Mesenchymal stem cell (in vitro differentiated cells and primary cell): Measurements from ENCODE around the gene SLFN14.
"Not testable (repeated sequence)": the region's sequence is repeated elsewhere in the genome, so short reads cannot be mapped to it uniquely, and the experiment has no call there.

ENCODE experiments used
- DNase-seq: peaks from one replicate; pipeline ENCODE4 v3.0.0-alpha.2; 2013
- H2AFZ ChIP-seq: one replicate; pipeline ENCODE4 v1.6.1; 2013; ENCODE audit warnings: low read depth, mild to moderate bottlenecking, control low read depth, inconsistent platforms, low read length, moderate library complexity
- H2AK5ac ChIP-seq: 2 replicates; pipeline ENCODE4 v1.6.1; 2013; ENCODE audit warnings: low read length, moderate library complexity, mild to moderate bottlenecking, inconsistent platforms; ENCODE audit not compliant: severe bottlenecking
- H2BK120ac ChIP-seq: one replicate; pipeline ENCODE4 v1.6.1; 2013; ENCODE audit warnings: low read depth, mild to moderate bottlenecking, inconsistent platforms, low read length, moderate library complexity
- H2BK12ac ChIP-seq, 2 experiments: one replicate each; pipeline ENCODE4 v1.6.1; 2013; ENCODE audit warnings: inconsistent platforms in 2 of 2, low read length in 2 of 2, mild to moderate bottlenecking in 2 of 2, moderate library complexity in 2 of 2, control low read depth in 1 of 2
- H2BK15ac ChIP-seq: one replicate; pipeline ENCODE4 v1.6.1; 2013; ENCODE audit warnings: mild to moderate bottlenecking, low read depth, inconsistent platforms; ENCODE audit not compliant: poor library complexity, severe bottlenecking
- H2BK5ac ChIP-seq: 2 replicates; pipeline ENCODE4 v1.6.1; 2013; ENCODE audit warnings: low read depth, mild to moderate bottlenecking, low read length, control low read depth, inconsistent platforms; ENCODE audit not compliant: poor library complexity, severe bottlenecking
- H3K14ac ChIP-seq, 2 experiments: one replicate each; pipeline ENCODE4 v1.6.1; 2013; ENCODE audit warnings: inconsistent platforms in 2 of 2, low read length in 2 of 2, control low read depth in 1 of 2, mild to moderate bottlenecking in 1 of 2, moderate library complexity in 1 of 2
- H3K18ac ChIP-seq, 2 experiments: one replicate each; pipeline ENCODE4 v1.6.1; 2013; ENCODE audit warnings: inconsistent platforms in 2 of 2, low read length in 2 of 2, control low read depth in 1 of 2, low read depth in 1 of 2, mild to moderate bottlenecking in 1 of 2
- H3K23ac ChIP-seq, 2 experiments: one replicate each; pipeline ENCODE4 v1.6.1; 2013; ENCODE audit warnings: inconsistent platforms in 2 of 2, low read length in 2 of 2, mild to moderate bottlenecking in 2 of 2, moderate library complexity in 2 of 2, control low read depth in 1 of 2
- H3K27ac ChIP-seq: 2 replicates; pipeline ENCODE4 v1.5.1; 2013; ENCODE audit warnings: mild to moderate bottlenecking, moderate library complexity, low read length, control low read depth, inconsistent platforms; ENCODE audit not compliant: poor library complexity, severe bottlenecking
- H3K27me3 ChIP-seq, 2 experiments: 2 replicates each; pipeline versions ENCODE4 v1.6.1 to v1.7.0; 2013; ENCODE audit warnings: low read length in 2 of 2, mild to moderate bottlenecking in 2 of 2, moderate library complexity in 2 of 2, control low read depth in 1 of 2, inconsistent platforms in 1 of 2; ENCODE audit not compliant: control insufficient read depth in 1 of 2, insufficient read depth in 1 of 2
- H3K36me3 ChIP-seq, 2 experiments: 2 replicates each; pipeline versions ENCODE4 v1.6.1 to v1.7.0; 2013; ENCODE audit warnings: low read length in 2 of 2, control low read depth in 1 of 2, inconsistent platforms in 1 of 2, low read depth in 1 of 2, mild to moderate bottlenecking in 1 of 2; ENCODE audit not compliant: insufficient read depth in 2 of 2, control insufficient read depth in 1 of 2
- H3K4ac ChIP-seq, 2 experiments: one replicate each; pipeline ENCODE4 v1.6.1; 2013; ENCODE audit warnings: inconsistent platforms in 2 of 2, low read length in 2 of 2, mild to moderate bottlenecking in 2 of 2, moderate library complexity in 2 of 2, control low read depth in 1 of 2, low read depth in 1 of 2
- H3K4me1 ChIP-seq: 2 replicates; pipeline ENCODE4 v1.6.1; 2013; ENCODE audit warnings: low read depth, low read length, control low read depth; ENCODE audit not compliant: control insufficient read depth, insufficient read depth
- H3K4me2 ChIP-seq: 2 replicates; pipeline ENCODE4 v1.6.1; 2013; ENCODE audit warnings: low read length, mild to moderate bottlenecking, inconsistent platforms; ENCODE audit not compliant: poor library complexity, severe bottlenecking
- H3K4me3 ChIP-seq, 2 experiments: 2 replicates each; pipeline versions ENCODE4 v1.5.1 to v1.7.0; 2013; ENCODE audit warnings: low read length in 2 of 2, mild to moderate bottlenecking in 2 of 2, control low read depth in 1 of 2, low read depth in 1 of 2; ENCODE audit not compliant: insufficient read depth in 1 of 2
- H3K79me1 ChIP-seq: replicated peaks from 2 replicates; pipeline ENCODE4 v1.6.1; 2013; ENCODE audit warnings: mild to moderate bottlenecking, control low read depth, low read length, inconsistent platforms; ENCODE audit not compliant: poor library complexity, severe bottlenecking
- H3K9ac ChIP-seq: 2 replicates; pipeline ENCODE4 v1.7.0; 2013; ENCODE audit warnings: mild to moderate bottlenecking, low read length, moderate library complexity
- H3K9me3 ChIP-seq: 2 replicates; pipeline ENCODE4 v1.7.0; 2013; ENCODE audit warnings: mild to moderate bottlenecking, low read length; ENCODE audit not compliant: control insufficient read depth
- H4K8ac ChIP-seq: one replicate; pipeline ENCODE4 v1.6.1; 2013; ENCODE audit warnings: inconsistent platforms, mild to moderate bottlenecking, low read length, moderate library complexity
- H4K91ac ChIP-seq: one replicate; pipeline ENCODE4 v1.6.1; 2013; ENCODE audit warnings: mild to moderate bottlenecking, low read length, inconsistent platforms
- whole genome bisulfite sequencing: methylation state at CpG from one replicate; pipeline ENCODE4 v1.1.7; 2013; ENCODE audit warnings: mixed read lengths; 5-methylcytosine and 5-hydroxymethylcytosine counted together

The SLFN14 gene

DNA sequence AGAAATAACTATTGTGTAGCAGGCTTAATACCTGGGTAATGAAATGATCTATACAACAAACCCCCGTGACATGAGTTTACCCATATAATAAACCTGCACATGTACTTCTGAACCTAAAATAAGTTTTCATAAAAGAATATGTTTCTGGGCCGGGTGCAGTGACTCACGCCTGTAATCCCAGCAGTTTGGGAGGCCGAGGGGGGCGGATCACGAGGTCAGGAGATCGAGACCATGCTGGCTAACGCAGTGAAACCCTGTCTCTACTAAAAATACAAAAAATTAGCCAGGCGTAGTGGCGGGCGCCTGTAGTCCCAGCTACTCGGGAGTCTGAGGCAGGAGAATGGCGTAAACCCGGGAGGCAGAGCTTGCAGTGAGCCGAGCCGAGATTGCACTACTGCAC, 2.6 kb upstream of the SLFN14 start:
- H3K27ac ChIP-seq, H2AK5ac ChIP-seq, H3K9ac ChIP-seq, H3K4me1 ChIP-seq, H4K91ac ChIP-seq, H2BK15ac ChIP-seq, H3K36me3 ChIP-seq, H3K4me3 ChIP-seq, H3K4ac ChIP-seq, H4K8ac ChIP-seq, H2BK120ac ChIP-seq, H3K4me2 ChIP-seq, DNase-seq, H3K9me3 ChIP-seq, H3K23ac ChIP-seq, H3K79me1 ChIP-seq, H3K14ac ChIP-seq, H3K18ac ChIP-seq, H2BK5ac ChIP-seq, H2BK12ac ChIP-seq, H2AFZ ChIP-seq: not testable (repeated sequence)
- peaks cover 7 to 15% of the 10 kb centered on the region in 2 experiments for H3K27me3 ChIP-seq
- WGBS = 88% methylated on average over 9 of the region's 16 CpGs

DNA sequence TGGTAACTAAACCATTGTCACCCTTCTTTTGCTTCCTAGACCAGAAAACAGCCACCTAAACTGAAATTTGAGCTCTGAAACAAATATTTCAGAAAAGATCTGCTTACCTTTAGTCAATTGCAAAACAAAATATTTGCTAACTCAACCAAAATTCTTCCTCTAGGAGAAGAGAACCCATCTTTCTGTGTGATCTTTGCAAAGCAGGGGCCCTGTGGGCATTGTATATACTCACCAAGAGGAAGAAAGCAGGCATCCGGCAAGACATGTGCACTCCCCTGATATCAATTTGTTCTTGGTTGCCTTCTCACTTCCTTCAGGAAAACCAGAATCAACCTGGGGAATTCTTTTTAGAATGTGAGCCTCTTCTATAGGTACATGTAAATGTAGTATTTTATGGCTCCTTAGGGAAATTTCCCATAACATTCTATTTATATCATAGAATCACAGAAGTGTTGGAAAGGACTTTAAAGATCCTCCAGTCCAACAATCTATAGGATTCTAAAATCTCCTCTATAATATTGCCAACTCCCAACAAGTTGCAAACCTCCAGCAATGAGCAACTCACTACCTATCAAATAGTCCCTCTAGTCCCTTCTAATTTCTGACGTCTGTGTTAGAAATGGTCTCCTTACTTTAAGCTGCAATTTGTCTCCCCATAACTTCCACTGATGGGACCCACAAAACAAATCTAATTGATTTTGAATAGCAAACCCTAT, 966 bp downstream of the SLFN14 start:
- no peak overlapping the region for H3K4me3 ChIP-seq
- no peak for DNase-seq
- no peak overlapping the region for H3K27ac ChIP-seq
- no peak overlapping the region for H3K23ac ChIP-seq
- H3K4me2 ChIP-seq = no peak overlapping the region
- H2BK5ac ChIP-seq = no peak overlapping the region
- H2BK120ac ChIP-seq = no peak overlapping the region
- no peaks in the 10 kb centered on the region for H3K79me1 ChIP-seq
- H3K4me1 ChIP-seq = no peaks in the 10 kb centered on the region
- no peak overlapping the region for H2AFZ ChIP-seq
- no peak overlapping the region for H2BK12ac ChIP-seq
- no peak overlapping the region for H3K4ac ChIP-seq
- WGBS = 94% methylated on average over 1 of the region's 2 CpGs
- H3K36me3 ChIP-seq = no peaks in the 10 kb centered on the region
- no peak overlapping the region for H2AK5ac ChIP-seq
- H4K91ac ChIP-seq = no peak overlapping the region
- H3K14ac ChIP-seq = no peak overlapping the region
- H3K9ac ChIP-seq = no peak overlapping the region
- H4K8ac ChIP-seq = no peak overlapping the region
- H2BK15ac ChIP-seq = no peak overlapping the region
- H3K9me3 ChIP-seq = no peaks in the 10 kb centered on the region
- peaks cover 20% of the 10 kb centered on the region in 2 experiments for H3K27me3 ChIP-seq
- no peak overlapping the region for H3K18ac ChIP-seq

DNA sequence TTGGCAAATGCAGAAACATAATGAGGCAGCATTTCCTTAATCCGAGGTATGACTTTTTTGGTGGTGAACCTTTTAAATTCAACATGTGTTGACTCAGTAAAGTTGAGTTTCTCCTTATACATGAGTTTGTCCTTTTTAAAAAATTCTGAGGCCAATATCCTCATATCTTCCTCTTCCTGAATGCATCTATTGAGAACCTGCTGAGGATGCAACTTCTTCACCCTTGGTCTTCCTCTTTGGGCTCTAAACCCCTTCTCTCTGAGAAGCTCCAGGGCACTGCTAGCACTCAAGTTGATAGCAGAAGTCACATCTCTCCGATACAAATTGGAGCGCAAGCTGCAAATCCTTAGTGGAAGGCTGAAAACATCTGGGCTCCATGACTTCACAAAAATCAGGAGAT, 3.3 kb downstream of the SLFN14 start:
- no peaks in the 10 kb centered on the region for H3K79me1 ChIP-seq

DNA sequence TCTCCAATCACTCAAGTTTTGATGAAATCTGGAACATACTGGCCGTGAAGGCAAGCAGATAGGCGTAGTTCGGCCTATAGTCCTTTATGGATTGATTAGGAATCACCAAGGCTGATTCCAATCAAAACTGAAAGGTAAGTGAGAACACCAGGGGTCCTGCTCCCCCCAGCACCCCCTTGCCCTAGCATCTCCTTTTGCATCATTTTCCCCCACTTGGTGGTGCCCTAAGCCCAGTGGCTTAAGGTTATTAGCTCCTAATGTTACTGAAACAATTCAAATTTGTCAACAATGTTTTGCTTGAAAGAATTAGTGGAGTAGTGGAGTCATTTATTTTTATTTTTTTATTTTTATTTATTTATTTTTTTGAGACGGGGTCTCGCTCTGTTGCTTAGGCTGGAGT, 4.9 kb downstream of the SLFN14 start:
- H3K27ac ChIP-seq = no peak overlapping the region
- H3K23ac ChIP-seq = no peak overlapping the region
- no peak overlapping the region for H3K4me2 ChIP-seq
- no peak overlapping the region for H3K14ac ChIP-seq
- H3K4ac ChIP-seq = no peak overlapping the region
- H2AK5ac ChIP-seq = no peak overlapping the region
- no peak overlapping the region for H2BK15ac ChIP-seq
- no peaks in the 10 kb centered on the region for H3K79me1 ChIP-seq
- no peak overlapping the region for H4K8ac ChIP-seq
- 96% methylated on average over 3 of the region's 5 CpGs for WGBS
- no peak overlapping the region for H3K4me3 ChIP-seq
- H3K18ac ChIP-seq = no peak overlapping the region
- H3K4me1 ChIP-seq = no peaks in the 10 kb centered on the region
- no peak for DNase-seq
- H2BK120ac ChIP-seq = no peak overlapping the region
- H3K36me3 ChIP-seq = no peaks in the 10 kb centered on the region
- H2AFZ ChIP-seq = no peak overlapping the region
- H3K9ac ChIP-seq = no peak overlapping the region
- H3K9me3 ChIP-seq = no peaks in the 10 kb centered on the region
- peaks cover 31 to 39% of the 10 kb centered on the region in 2 experiments for H3K27me3 ChIP-seq
- H4K91ac ChIP-seq = no peak overlapping the region
- no peak overlapping the region for H2BK5ac ChIP-seq
- no peak overlapping the region for H2BK12ac ChIP-seq

More for the DNA sequence above, 3.3 kb downstream of the SLFN14 start:
- Histone ChIP-seq H3K27ac (no peak overlapping the region), H3K18ac (no peak overlapping the region), H3K4ac (no peak overlapping the region), H2AK5ac (no peak overlapping the region), H3K4me1 (no peaks in the 10 kb centered on the region), H3K4me2 (no peak overlapping the region), H3K4me3 (no peak overlapping the region), H2BK15ac (no peak overlapping the region), H2AFZ (no peak overlapping the region), H3K23ac (no peak overlapping the region), H4K8ac (no peak overlapping the region), H3K36me3 (no peaks in the 10 kb centered on the region), H2BK120ac (no peak overlapping the region), H3K9me3 (no peaks in the 10 kb centered on the region), H3K14ac (no peak overlapping the region), H2BK5ac (no peak overlapping the region), H2BK12ac (no peak overlapping the region), H3K27me3 (peaks cover 31% of the 10 kb centered on the region in 2 experiments), H3K9ac (no peak overlapping the region), H4K91ac (no peak overlapping the region)
- 100% methylated on average over 2 of the region's 3 CpGs for WGBS
- no peak for DNase-seq
